Stimulated activated CD4-positive, alpha-beta T cell treated with anti-CD3 and anti-CD28 coated beads, Interleukin-12 subunit alpha, Interleukin-12 subunit beta, amount 100 ng/mL, for 4 hours (primary cell): ENCODE data around the gene SINHCAF.

ENCODE experiments used
- DNase-seq: peaks from one replicate; pipeline ENCODE4 v3.0.0-alpha.2; 2020

The SINHCAF gene

DNA sequence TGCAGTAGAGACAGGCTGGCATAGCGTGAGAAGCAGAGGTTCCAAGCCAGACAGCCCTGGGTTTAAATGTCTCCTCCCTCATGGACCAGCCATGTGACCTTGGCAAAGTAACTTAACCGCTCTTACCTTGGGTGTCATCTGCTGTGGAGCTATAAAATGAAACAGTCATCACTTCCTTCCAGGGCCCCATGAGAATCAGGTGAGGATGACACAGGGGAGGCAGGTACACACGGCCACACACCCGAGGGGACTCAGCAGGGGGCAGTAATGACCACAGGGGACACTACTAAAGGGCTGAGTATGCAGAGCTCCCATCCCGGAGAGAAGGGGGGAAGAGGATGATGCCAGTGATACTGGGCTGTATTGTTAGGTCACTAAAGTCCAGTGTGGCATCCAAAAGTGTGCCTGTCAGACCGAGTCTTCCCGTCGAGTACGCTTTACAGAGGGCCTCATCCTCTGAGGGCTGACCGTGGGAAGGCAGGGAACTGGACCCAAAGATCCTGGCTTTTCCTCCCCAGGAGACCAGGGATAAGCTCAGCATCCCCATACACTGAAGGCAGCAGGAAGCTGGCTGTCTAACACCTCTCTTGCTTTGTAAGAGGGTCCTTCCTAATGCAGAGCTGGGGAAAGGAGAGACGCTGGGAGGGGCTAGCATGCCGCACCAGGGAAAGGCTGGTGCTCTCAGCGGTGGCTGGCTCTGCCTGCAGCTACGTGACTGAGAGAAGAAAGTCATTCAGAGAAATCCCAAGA lies 94.2 kb downstream of the SINHCAF start:
- no peak for DNase-seq
